GM11168 (cell line): ENCODE results near the gene SGSM1.
"Not testable (repeated sequence)": the region's sequence is repeated elsewhere in the genome, so short reads cannot be mapped to it uniquely, and the experiment has no call there.

ENCODE experiments used
- in situ Hi-C: fragments of 300-500 bp; cut with MboI; formaldehyde crosslinking; loops from one replicate; pipeline ENCODE4 v1.12.0; 2022; ENCODE audit warnings: low sequenced_read_pairs; ENCODE audit not compliant: unreplicated experiment

SGSM1 gene

DNA sequence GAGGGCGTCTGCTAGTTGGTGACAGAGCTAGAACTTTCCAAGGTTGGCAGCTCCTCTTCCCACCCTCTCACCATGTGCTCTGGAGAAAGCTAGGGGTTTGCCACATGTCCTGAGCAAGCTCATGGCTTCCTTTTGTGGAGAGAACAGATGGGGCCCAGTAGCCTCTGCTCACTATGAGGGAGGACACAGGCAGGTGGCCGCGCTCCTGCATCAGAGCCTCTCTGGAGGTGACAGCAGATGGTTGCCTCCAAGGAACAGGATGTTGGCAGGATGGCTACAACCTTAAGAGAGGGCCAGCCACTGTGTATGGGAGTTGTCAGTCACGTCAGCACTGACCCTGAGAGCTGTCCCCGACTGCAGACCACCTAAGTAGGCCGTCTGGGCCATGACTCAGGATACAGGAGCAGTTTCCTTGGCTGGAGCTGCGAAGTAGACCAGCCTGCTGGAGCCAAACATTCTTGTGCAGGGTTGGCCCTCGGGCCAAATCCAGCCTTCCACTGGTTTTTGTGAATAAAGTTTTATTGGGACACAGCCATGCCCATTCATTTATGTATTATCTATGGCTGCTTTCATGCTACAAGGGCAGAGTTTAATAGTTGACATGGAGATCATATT, 28.0 kb downstream of the SGSM1 start:
- in situ Hi-C loops = no loop called here

DNA sequence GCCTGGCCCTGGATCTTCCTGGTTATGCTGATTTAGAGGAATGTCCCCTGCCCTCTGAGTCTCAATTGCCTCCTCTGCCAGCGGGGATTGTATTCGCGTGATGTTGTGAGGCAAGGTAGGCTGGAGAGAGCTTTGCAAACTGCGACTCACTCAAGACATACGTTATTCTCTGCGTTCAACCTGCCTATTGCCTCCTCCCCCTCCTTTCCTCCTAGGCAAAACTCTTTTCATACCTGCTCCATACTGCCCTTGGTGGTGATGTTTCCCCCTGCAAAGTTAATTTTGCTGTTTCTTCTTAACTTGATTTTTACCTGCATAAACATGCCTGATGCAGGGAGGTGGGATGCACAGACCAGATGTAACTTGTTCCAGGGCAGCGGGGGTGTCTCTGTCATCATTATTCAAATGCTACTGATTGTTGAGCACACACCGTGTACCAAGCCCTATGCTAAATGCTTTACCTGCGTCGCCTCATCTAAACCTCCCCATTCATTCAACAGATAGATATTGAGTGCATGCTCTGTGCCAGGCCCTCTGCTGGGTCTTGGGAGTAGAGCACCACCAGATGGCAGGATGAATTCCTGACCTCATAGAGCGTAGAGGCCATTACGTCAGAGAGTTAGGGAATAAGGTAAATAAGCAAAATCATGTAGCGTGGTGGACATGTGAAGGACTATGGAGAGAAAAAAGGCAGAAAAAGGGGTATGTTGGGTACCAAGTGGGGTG, 29.0 kb downstream of the SGSM1 start:
- in situ Hi-C loops = no loop called here

DNA sequence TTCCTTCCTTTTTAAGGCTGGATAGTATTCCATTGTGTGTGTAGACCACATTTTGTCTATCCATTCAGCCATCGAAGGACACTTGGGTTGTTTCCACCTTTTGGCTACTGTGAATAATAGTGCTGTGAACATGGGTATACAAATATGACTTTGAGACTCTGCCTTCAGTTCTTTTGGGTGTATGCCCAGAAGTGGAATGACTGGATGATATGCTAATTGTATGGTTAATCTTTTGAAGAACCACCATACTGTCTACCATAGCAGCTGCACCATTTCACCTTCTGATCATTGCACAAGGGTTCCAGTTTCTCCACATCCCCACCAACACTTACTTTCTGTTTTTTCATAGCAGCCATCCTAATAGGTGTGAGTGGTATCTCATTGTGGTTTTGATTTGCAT, 30.3 kb downstream of the SGSM1 start:
- in situ Hi-C loops = no loop called here

DNA sequence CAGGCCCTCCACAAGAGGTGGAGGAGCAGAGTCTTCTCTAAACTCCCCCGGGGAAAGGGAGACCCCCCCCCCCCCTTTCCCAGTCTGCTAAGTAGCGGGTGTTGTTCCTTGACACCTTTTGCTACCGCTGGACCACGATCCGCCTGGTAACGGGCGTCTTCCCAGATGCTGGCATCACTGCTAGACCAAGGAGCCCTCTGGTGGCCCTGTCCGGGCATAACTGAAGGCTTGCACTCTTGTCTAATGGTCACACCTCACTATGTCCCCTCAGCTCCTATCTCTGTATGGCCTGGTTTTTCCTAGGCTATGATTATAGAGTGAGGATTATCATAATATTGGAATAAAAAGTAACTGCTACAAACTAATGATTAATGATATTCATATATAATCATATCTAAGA, 31.5 kb downstream of the SGSM1 start:
- in situ Hi-C loops = not testable (repeated sequence)

DNA sequence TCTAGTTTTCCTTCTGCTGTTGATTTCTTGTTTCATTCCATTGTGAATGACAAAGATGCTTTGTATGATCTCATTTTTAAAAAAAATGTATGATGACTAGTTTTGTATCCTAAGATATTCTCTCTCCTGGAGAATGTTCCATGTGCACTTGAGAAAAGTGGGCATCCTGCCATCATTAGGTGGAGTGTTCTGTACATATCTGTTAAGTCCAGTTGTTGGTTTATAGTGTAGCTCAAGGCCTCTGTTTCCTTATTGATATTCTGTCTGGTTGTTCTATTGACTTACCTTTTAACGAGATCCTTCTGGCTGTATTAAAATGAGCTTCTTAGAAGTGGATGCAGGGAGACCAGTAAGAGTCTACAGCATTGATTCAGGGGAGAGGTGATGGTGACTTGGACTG, 35.2 kb downstream of the SGSM1 start:
- in situ Hi-C loops = no loop called here

DNA sequence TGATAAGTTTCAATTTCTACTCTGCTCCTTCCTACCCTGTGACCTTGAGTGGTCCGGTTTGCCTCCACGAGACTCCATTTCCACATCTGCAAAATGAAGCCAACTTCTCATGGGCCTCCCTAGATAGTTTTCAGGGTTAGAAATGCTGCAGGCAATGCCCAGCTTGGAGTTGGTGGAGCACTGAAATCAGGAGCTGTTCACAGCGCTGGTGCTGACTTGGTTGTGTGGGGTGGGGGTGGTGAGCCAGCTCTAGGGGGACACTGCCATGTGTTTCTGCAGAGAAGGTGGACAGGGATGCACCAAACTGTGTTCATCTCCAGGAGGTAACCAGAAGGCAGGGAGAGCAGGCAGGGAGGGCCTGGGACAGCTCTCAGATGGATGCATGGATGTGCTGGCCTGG, 37.0 kb downstream of the SGSM1 start:
- in situ Hi-C loops = no loop called here

DNA sequence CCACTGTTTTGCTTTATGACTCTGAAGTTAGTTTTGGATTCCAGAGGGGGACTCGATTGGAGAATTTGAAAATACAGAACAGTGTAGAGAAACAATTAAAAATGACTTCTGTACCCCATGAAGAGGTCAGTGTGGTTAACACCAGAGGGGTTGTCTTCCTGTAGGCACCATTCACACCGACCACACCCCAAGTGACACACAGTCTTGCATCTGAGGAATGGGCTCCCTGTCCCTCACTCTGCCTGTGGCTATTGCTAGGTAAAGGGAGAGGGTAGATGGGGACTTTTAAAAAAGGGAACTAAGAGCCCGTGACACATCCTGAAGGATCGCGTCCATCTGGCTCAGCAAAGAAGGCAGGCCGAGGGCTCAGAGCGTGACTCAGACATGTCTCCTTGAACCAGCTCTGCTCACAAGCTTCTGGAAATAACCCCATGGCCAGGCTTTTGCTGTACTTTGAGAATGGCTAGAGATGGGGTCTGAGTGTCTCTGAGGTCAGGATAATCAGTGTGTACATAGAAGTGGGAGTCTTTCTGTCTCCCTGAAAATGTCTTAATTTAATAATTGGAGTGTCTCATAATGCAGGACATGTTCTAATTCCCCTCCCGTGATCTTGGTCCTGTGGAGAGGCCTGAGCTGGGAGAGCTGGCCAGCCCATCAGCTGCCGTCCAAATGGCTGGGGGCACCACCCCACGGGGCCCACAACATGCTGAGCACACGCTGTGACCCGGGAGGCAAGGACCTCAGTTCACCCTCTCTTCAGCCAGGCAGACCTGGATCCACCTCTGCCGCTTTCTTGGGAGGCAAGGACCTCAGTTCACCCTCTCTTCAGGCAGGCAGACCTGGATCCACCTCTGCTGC, 39.3 kb downstream of the SGSM1 start:
- in situ Hi-C loops = no loop called here

DNA sequence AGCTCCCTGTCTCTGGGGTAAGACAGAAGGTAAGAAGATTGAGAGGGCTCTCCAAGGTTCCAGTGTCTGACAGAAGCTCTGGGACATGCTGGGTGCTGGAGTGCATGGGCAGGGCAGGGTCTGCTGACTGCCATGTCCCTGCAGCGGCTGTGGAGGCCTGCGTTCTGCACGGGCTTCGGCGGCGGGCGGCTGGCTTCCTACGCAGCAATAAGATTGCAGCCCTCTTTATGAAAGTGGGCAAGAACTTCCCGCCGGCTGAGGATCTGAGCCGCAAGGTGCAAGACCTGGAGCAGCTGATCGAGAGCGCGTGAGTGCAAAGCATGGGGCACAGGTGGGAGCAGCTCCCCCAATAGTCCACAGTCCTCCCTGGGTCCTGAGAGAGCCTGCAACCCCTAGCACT, 41.5 kb downstream of the SGSM1 start:
- in situ Hi-C loops = no loop called here

DNA sequence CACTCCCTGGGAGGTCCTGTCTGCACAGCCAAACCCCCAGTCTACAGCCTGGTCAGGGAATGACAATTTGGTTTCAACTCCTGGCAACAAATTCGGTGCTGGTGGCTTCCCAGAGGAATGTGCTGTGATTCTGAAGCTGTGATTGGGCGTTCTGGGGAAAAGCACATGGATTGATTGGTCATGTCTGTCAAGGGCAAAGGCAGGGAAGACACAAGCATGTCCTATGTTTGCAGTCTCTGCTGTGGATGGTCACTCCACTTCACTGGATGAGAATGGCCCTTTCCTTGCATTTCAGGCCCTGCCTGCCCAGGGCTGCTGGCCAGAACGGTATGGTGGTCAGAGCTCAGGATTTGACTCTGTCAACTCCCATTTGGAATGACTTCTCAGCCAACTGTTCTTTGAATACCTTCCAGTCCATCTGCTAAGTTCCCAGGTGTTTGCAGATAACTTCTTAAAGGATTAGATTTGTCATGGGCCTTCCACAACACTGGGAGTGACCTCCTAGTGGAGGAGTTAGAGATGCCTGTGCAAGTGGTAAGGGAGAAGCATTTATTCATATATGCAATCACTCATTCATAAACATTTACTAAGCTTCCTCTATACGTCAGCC, 42.7 kb downstream of the SGSM1 start:
- in situ Hi-C loops = no loop called here

DNA sequence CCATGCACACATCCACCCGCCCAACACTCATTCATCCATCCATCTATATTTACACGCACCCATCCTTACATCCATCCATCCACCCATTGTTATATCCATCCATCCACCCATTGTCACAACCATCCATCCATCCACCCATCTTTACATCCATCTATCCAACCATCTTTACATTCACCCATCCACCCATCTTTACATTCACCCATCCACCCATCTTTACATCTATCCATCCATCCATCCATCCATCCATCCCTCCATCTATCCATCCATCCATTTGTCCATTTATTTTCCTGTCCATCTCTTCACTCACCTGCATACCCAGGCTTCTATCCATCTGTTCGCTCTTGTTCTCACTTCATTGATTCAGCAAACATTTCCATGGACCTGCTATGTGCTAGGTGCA, 49.8 kb downstream of the SGSM1 start:
- in situ Hi-C loops = no loop called here

DNA sequence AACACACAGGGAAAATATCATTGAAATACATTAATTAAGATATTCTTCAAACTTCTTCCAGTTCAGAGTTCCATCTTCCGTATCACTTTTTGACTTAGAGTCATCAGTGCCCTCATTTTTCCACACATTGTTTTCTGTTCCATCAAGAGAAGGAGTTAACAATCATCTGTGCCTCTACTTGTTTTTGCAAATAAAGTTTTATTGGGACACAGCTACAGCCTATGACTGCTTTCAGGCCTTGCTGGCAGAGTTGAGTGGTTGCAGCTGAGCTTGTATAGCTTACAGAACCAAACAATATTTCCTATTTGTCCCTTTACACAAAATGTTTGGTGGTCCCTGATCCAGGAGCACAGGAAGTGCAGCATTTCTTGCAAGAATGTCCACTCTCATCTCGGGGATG, 51.6 kb downstream of the SGSM1 start:
- in situ Hi-C loops = no loop called here

DNA sequence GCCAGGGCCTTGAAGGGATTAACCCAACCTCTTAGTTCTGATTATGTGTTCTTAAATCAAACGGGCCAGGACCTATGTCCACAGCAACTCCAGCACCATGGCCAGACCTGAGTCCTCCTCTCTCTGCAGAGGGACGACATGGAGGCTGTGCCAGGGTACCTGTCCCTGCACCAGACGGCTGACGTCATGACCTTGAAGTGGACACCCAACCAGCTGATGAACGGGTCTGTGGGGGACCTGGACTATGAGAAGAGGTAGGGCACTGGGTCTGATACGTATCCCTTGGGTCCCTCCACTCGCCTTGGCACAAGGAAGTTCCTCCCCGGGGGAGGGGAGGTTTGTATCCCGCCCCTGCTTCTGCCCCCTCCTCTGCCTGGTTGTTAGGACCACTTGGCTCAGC, 53.6 kb downstream of the SGSM1 start:
- in situ Hi-C loops = no loop called here

DNA sequence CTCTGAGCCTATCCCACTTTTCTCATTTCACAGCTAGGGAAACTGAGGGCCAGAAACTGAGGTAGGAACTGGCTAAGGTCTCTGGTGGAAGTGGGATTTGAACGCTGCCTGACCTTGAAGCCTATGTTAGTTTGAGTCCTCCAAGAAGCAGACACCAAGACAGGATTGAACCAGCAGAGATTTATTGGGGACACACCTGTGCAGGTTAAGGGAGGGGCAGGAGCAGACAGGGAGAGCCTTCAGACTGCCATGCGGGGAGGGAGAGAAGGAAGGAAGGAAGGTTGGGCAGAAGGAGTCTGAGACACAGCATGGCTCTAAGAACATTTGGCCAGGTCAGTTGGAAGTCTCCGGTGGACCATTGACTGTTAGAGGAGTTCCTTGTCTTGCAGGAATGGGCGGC, 59.5 kb downstream of the SGSM1 start:
- in situ Hi-C loops = no loop called here

DNA sequence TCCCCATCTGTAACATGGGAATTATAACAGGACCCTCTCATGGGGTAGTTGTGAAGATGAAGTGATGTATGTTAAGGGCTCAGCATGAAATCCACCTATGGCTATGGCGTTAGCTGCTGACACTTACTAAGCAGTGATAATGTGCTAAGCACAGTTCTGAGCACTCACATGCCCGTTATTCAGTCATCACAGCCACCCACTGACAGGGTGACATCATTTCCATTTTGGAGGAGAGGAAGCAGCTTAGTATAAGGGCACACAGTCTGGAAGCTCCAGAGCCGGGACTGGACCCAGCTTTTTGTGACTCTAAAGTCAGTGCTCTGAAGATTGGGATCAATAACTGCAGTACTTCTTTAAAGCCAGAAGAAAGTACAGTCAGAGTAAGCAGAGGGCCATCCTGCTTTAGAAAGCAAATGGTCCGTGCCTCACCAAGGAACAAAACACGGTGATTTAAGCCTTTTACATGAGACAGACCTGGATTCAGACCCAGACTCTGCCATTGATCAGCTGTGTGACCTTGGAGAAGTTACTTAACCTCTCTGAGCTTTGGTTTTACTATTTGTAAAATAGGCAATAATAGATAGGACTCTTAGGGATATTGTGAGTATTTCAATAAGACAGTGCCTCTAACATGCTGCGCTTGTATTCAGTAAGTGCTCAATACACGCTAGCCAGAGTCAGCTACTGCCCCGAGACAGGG, 61.5 kb downstream of the SGSM1 start:
- in situ Hi-C loops = no loop called here

DNA sequence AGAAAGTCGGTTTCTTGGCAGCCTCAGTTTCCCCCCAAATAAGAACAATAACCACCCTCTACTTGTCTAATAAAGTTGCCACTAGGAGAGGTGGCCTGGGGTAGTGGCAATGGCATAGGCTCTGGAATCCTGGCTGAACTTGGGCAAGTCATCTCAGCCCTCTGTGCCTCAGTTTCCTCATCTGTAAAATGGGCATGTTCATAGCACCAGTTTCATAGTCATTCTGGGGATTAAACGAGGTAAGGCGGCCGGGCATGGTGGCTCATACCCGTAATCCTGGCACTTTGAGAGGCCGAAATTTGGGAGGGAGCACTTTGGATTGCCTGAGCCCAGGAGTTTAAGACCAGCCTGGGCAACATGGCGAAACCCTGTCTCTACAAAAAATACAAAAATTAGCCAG, 63.0 kb downstream of the SGSM1 start:
- in situ Hi-C loops = no loop called here

DNA sequence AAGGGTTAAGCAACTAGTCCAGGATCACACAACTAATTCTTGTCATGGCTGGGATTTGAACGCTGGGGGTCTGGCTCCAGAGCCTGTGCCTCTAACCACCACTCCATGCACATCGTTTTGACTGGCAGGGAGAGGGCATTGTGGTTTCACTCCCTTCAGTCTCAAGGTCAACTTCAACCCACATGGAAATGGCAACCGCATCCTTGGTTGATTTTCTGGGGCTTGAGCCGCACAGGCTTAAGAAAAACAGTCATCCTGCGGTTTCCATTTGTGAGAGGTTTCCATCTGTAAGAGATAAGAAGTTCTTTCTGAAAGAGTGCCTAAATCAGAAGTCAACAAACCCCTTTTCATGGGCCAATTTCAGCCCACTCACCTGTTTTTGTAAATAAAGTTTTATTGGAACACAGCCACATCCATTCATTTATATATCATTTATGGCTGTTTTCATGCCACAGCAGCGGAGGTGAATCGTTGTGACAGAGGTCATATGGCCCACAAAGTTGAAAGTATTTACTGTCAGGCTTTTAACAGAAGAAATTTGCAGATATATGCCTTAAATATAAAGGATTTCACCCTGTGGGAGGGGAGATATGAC, 65.7 kb downstream of the SGSM1 start:
- in situ Hi-C loops = no loop called here

DNA sequence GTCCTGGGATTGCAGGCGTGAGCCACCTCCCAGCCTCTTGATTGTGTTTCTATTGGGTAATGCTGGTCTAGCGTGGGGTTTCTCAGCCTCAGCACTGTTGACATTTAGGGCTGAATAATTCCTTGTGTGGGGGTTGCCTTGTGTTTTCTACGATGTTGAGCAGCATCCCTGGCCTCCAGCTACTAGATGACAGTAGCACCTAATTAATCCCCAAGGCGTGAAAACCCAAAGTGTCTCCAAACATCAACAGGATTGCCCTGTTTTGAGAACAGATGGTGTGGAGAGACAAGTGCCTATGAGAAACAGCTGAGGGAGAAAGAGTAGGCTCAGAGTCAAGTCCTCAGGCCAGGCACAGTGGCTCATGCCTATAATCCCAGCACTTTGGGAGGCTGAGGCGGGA, 67.2 kb downstream of the SGSM1 start:
- in situ Hi-C loops = no loop called here

DNA sequence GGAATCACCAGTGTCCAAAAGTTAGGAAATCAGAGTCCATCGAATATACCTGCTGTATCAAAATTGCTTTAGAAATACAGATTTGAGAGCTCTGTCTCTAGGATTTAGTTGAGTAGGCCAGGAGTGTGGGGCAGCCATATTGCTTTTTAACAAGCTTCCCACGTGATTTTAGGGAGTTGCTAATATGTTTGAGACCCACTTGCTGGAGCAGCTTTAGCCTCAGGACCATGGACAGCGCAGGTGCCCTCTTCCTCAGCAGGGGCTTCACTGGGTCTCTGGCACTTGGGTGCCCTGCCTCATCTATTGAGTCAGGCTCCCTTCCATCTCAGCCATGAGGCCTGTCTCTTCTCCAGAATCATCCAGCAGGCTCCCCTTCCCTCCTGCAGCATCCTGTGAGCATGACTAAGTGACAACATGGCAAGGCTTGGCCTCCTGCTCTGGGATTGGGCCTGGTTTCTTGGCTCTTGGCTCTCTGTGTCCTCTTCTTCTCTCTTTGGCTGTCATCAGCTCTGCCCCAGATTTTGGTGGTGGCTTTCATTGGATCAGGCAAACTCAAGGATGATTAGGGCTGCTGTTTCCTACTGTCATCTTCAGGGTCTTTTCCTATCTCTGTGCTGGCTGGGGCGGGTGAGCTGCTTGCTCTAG, 70.0 kb downstream of the SGSM1 start:
- in situ Hi-C loops = no loop called here

DNA sequence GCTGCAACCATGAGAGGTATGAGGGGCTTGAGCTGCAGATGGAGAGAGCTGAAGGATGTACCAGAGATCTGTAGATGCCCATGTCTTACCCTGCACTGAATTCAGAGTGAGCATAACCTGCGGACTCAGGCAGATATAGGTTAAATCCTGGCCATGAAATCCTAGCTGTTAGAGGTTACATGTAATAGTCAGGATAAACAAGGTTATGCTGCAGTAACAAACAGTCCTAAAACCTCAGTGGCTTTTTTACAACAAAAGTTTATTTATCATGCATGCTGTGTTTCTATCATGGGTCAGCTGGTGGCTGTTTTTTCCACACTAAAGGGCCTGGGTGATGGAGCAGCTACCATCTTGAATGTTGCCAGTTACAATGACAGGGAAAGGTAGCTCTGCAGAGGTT, 70.7 kb downstream of the SGSM1 start:
- in situ Hi-C loops = no loop called here

DNA sequence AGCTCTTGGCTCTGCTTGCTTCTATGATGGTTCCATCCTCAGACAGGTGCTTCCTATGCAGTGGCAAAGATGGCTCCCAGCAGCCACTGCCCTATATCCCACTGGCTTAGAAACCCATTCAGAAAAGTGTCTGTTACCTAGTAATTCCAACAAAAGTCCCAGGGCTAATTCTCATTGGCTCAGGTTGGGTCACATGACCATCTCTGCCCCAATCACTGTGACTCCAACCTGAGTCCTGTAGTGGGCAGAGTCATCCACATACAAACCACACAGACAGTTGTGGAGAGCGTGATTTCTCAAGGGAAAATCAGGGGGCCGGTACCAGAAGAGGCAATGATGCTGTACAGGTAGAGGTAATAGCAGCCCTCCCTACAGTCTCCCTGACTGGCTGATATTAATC, 73.0 kb downstream of the SGSM1 start:
- in situ Hi-C loops = no loop called here
